GM12875 (cell line): Measurements from ENCODE around the gene TTC21A.

ENCODE experiments used
- H3K4me3 ChIP-seq: one replicate; pipeline ENCODE4 v1.5.1; 2011; ENCODE audit warnings: low read depth, low read length, control low read depth
- TF ChIP-seq, protein P1 (sequence below): IDR thresholded peaks from 2 replicates; pipeline ENCODE4 v1.5.1; 2011; ENCODE audit warnings: low read depth, mild to moderate bottlenecking, control low read depth, inconsistent platforms, low read length, moderate library complexity, borderline replicate concordance; ENCODE audit not compliant: insufficient read depth

The TTC21A gene

DNA sequence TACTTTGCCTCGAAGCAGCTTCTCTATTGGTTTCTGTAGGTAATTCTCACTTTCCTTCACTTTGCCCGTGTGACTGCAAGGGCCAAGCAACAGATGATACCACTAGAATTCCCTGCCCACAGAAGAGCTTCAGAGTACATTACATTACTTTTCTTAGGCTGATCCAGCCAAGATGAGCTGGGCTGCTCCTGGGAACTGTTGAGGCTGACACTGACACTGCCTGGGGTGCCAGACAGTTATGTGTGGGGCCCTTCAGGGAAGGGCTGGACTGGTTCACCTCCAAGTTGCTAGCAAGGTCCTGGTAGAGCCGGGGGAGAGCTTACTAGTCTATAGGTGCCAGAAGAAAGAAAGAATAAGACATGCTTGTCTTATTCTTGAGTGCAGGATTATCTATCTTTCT is 19.0 kb upstream of the TTC21A start:
- no peak overlapping the region for H3K4me3 ChIP-seq
- TF ChIP-seq, protein P1, sequence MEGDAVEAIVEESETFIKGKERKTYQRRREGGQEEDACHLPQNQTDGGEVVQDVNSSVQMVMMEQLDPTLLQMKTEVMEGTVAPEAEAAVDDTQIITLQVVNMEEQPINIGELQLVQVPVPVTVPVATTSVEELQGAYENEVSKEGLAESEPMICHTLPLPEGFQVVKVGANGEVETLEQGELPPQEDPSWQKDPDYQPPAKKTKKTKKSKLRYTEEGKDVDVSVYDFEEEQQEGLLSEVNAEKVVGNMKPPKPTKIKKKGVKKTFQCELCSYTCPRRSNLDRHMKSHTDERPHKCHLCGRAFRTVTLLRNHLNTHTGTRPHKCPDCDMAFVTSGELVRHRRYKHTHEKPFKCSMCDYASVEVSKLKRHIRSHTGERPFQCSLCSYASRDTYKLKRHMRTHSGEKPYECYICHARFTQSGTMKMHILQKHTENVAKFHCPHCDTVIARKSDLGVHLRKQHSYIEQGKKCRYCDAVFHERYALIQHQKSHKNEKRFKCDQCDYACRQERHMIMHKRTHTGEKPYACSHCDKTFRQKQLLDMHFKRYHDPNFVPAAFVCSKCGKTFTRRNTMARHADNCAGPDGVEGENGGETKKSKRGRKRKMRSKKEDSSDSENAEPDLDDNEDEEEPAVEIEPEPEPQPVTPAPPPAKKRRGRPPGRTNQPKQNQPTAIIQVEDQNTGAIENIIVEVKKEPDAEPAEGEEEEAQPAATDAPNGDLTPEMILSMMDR = no peak

DNA sequence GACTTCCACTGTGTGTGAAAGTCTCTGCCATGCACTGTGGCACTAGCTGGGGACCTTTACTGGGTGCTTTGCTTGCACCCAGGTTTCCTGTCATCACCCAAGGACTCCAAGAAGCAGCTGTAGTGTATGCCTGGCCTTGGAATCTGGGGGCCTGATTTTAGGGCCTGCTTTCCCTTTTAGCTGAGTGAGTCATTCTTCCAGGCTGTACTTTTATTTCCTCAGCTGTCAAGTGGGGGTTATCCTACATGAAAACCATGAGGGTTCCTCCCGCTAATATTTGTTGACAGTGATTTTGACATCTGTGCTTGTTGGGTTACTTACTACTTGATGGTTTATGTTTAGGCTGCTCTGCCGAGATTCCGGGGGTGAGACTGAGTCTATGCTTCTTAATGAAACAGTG is 18.6 kb upstream of the TTC21A start:
- H3K4me3 ChIP-seq = no peak overlapping the region
- TF ChIP-seq, protein P1 = no peak

DNA sequence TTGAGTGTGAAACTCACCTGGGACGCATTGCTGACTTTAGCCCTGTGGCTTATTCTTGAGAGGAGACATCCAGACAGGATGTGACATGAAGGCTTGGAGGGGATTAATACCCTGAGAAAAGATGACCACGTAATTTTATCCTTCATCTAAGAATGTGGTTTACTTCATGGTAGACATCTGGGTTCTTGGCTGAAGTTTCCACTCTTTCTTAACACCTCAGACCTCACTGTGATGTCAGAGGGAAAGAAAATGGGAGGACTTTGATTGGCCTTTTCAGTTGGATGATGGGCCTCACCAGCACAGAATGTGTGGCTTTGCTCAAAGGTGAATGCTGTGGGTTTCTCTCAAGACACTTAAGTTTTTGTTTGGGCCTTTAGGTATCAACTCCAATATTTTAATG is 16.6 kb upstream of the TTC21A start:
- TF ChIP-seq, protein P1 = no peak
- no peak overlapping the region for H3K4me3 ChIP-seq

DNA sequence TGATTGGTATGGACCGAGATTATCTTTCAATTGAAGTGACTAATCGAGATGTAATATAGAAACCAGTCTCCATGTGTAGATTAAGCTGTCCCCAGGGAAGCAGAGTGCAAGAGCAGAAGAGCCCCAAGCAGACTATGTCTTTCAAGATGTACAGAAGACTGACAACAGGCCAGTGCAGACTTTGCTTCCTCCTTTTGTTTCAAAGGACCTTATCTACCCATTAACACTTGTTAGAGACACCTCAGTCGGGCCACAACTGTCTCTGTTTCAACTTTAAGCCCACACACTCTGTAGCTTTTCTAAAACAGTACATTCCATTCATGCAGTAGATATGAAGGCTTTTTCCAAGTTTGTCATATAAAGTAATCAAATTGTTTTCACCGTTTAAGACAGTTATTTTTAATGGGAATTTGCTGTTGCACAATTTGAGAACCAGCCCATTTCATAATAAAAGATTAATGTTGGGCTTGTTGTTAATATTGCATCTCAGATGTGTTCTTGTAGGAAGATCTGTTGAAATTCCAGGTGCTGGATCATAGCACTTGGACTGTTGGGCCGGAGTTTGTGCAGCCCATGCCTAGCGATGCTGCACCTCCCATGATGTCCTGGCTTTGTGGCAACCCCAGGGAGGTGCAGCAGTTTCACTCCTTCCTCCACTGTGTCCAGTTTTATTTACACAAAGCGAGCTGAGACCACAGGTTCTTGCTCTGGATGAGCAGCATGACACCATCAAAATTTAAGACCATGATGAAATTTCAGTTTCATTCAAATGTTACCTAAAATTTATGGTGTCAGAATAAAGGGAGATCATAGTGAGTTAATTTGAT is 12.4 kb upstream of the TTC21A start:
- H3K4me3 ChIP-seq = no peak overlapping the region
- TF ChIP-seq, protein P1 = no peak

DNA sequence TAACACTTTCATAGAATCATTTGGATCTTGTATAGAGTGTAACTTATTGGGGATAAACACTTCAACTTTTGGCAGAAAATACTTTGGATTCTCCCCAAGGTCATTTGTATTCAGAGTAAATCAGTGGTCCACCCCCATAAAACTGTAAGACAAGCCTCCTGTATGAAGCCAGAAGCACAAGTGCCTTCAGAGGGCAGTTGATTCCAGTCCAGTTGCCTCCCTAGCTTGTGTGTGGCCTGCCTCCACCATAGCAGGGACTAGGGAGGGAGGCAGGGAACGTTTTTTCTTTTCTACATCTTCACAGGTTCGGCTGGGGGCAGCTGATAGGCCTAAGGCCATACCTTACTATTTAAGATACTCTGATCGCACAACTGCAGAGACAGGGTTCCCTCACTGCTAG is 11.7 kb upstream of the TTC21A start:
- H3K4me3 ChIP-seq = no peak overlapping the region
- TF ChIP-seq, protein P1 = no peak

DNA sequence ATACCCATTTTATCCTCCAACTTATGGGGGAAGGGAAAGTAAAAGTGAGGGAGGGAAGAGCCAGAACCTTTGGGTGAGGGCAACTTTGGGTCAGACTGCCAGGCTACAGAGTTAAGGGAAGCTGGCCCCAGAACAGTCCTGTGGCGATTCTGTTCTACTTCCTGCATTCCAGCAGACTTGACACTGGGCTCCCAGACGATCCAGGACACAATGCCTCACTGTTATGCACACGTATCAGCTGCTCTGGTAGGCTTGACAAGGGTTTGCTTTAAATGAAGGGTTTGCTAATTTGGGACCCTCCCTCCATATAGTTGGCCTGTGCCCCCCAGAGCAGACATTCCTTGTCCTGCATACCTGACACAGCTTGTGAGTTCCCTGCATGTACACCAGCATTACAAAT is 10.7 kb upstream of the TTC21A start:
- TF ChIP-seq, protein P1 = no peak
- H3K4me3 ChIP-seq = no peak overlapping the region
